HepG2 (cell line): ENCODE results near the gene SYNGAP1. TPM values are rescaled to one million over a fixed set of nuclear protein-coding genes. Genes with fewer than 3 reads are reported as not detected.

Experiments
- CHCHD3 ChIP-seq: sonication (generic); formaldehyde crosslinking; IDR thresholded peaks from 2 replicates; pipeline ENCODE4 v1.8.0; 2022; ENCODE audit warnings: mild to moderate bottlenecking, missing genetic modification reagents, moderate library complexity
- FOXO1 ChIP-seq: sonication (generic); formaldehyde crosslinking; IDR thresholded peaks from 2 replicates; pipeline ENCODE4 v1.4.0; 2020; ENCODE audit warnings: missing genetic modification reagents
- MAF1 ChIP-seq: sonication (generic); formaldehyde crosslinking; IDR thresholded peaks from 2 replicates; pipeline ENCODE4 v1.5.0; 2020; ENCODE audit warnings: missing genetic modification reagents, borderline replicate concordance
- PCBP2 ChIP-seq: fragments of 200-400 bp; formaldehyde crosslinking; optimal IDR thresholded peaks from 2 replicates; pipeline ENCODE3; 2018; ENCODE audit warnings: low read length, low read depth; ENCODE audit not compliant: poor library complexity, severe bottlenecking
- TMF1 ChIP-seq: sonication (generic); formaldehyde crosslinking; IDR thresholded peaks from 2 replicates; pipeline ENCODE4 v1.8.1; 2022; ENCODE audit warnings: low read depth, missing genetic modification reagents
- ZBTB40 ChIP-seq, 2 experiments: fragments of 450-650 bp in 1 of 2; sonication (generic) in 1 of 2; formaldehyde crosslinking in 1 of 2; IDR thresholded peaks; 2 replicates each; pipeline versions ENCODE4 v1.6.1 to v1.8.0; 2016 to 2022; ENCODE audit warnings: antibody characterized with exemption in 1 of 2, mild to moderate bottlenecking in 1 of 2, missing genetic modification reagents in 1 of 2
- ZFP36L2 ChIP-seq: sonication (generic); formaldehyde crosslinking; IDR thresholded peaks from 2 replicates; pipeline ENCODE4 v1.4.0; 2020; ENCODE audit warnings: missing genetic modification reagents
- ZNF124 ChIP-seq: sonication (generic); formaldehyde crosslinking; IDR thresholded peaks from 2 replicates; pipeline ENCODE4 v1.4.0; 2020; ENCODE audit warnings: missing genetic modification reagents
- ZNF382 ChIP-seq: sonication (generic); formaldehyde crosslinking; IDR thresholded peaks from 2 replicates; pipeline ENCODE4 v1.5.0; 2020; ENCODE audit warnings: missing genetic modification reagents, mild to moderate bottlenecking, borderline replicate concordance
- ZNF441 ChIP-seq: sonication (generic); formaldehyde crosslinking; IDR thresholded peaks from 2 replicates; pipeline ENCODE4 v1.7.0; 2021; ENCODE audit warnings: missing genetic modification reagents, borderline replicate concordance
- ZNF652 ChIP-seq: IDR thresholded peaks from 2 replicates; pipeline ENCODE4 v1.6.1; 2016; ENCODE audit warnings: low read depth, borderline replicate concordance
- polyA plus RNA-seq, 8 experiments: library from polyadenylated mRNA; depleted of rRNA in 3 of 8; stranded (reverse) in 7 of 8; unstranded in 1 of 8; fragments of >200 nt; fragmentation: Illumina TruSeq in 4 of 8; extraction: Trizol in 4 of 8; gene quantifications; 2 replicates each; pipeline versions ENCODE4 v1.2.1 to v1.2.3, GENCODE V29; 2011 to 2016; ENCODE audit warnings: low read depth in 4 of 8, missing spikeins in 1 of 8, mixed read lengths in 1 of 8; ENCODE audit not compliant: insufficient read depth in 1 of 8
- total RNA-seq, 5 experiments: library from RNA; depleted of rRNA; stranded (reverse); fragments of >200 nt; fragmentation: Illumina TruSeq; extraction: Trizol; gene quantifications; 2 replicates each; pipeline ENCODE4 v1.2.3, GENCODE V29; 2016; ENCODE audit warnings: low read depth in 1 of 5
- TF ChIP-seq, protein P1 (sequence below): sonication (generic); formaldehyde crosslinking; IDR thresholded peaks from 2 replicates; pipeline ENCODE4 v1.9.0; 2021; ENCODE audit warnings: missing genetic modification reagents, mild to moderate bottlenecking, borderline replicate concordance
- TF ChIP-seq, protein P2 (sequence below): sonication (generic); formaldehyde crosslinking; IDR thresholded peaks from 2 replicates; pipeline ENCODE4 v1.8.0; 2022; ENCODE audit warnings: missing genetic modification reagents, low read depth, mild to moderate bottlenecking, borderline replicate concordance
- TF ChIP-seq, protein P3 (sequence below): sonication (generic); formaldehyde crosslinking; IDR thresholded peaks from 2 replicates; pipeline ENCODE4 v1.4.0; 2020; ENCODE audit warnings: missing genetic modification reagents

The SYNGAP1 gene
- total and polyA plus RNA-seq, 2 of the 13 experiments (the other 11 are each of a cell fraction or from before 2014, with no cell fraction given): 0.75 to 1.1 TPM

- TF ChIP-seq ZBTB40 (IDR thresholded peaks at IDR 0.05) (peak; percentile 55; the same call in 1 of the 2 replicates), ZBTB40 (CRISPR knock-in tag; IDR thresholded peaks at IDR 0.05) (peak; percentile 80), FOXO1 (peak; percentile 42; the same call in 1 of the 2 replicates), ZNF382 (CRISPR knock-in tag) (no peak), CHCHD3 (CRISPR knock-in tag) (0 out of 2 replicates have a peak, but pooled peaks have one; percentile 69), MAF1 (CRISPR knock-in tag) (peak; percentile 28; the same call in 1 of the 2 replicates), PCBP2 (no peak), ZNF124 (CRISPR knock-in tag) (peak; percentile 96), TMF1 (CRISPR knock-in tag) (peak; percentile 96), ZNF652 (CRISPR knock-in tag) (0 out of 2 replicates have a peak, but pooled peaks have one; percentile 41), ZFP36L2 (CRISPR knock-in tag) (no peak), ZNF441 (CRISPR knock-in tag) (no peak; the same call in 1 of the 2 replicates)
- TF ChIP-seq, protein P1, sequence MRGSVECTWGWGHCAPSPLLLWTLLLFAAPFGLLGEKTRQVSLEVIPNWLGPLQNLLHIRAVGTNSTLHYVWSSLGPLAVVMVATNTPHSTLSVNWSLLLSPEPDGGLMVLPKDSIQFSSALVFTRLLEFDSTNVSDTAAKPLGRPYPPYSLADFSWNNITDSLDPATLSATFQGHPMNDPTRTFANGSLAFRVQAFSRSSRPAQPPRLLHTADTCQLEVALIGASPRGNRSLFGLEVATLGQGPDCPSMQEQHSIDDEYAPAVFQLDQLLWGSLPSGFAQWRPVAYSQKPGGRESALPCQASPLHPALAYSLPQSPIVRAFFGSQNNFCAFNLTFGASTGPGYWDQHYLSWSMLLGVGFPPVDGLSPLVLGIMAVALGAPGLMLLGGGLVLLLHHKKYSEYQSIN (CRISPR knock-in tag): no peak
- TF ChIP-seq, protein P2, sequence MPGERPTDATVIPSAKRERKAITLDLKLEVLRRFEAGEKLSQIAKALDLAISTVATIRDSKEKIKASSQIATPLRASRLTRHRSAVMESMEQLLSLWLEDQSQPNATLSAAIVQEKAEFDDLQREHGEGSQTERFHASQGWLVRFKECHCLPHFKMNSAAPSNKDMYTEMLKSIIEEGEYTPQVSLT (CRISPR knock-in tag): no peak
- TF ChIP-seq, protein P3, sequence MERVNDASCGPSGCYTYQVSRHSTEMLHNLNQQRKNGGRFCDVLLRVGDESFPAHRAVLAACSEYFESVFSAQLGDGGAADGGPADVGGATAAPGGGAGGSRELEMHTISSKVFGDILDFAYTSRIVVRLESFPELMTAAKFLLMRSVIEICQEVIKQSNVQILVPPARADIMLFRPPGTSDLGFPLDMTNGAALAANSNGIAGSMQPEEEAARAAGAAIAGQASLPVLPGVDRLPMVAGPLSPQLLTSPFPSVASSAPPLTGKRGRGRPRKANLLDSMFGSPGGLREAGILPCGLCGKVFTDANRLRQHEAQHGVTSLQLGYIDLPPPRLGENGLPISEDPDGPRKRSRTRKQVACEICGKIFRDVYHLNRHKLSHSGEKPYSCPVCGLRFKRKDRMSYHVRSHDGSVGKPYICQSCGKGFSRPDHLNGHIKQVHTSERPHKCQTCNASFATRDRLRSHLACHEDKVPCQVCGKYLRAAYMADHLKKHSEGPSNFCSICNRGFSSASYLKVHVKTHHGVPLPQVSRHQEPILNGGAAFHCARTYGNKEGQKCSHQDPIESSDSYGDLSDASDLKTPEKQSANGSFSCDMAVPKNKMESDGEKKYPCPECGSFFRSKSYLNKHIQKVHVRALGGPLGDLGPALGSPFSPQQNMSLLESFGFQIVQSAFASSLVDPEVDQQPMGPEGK: peak; percentile 88
Measured at GRCh38 chr6:33454009-33454946, 34.4 kb downstream of the SYNGAP1 start, which contains the start of gene ZBTB9 (continued).
